HEK293T (cell line): ENCODE results near the gene RRP1B.
"Not testable (repeated sequence)": the region's sequence is repeated elsewhere in the genome, so short reads cannot be mapped to it uniquely, and the experiment has no call there.

ENCODE experiments used
- CTCF ChIA-PET: fragments of 350-600 bp; formaldehyde crosslinking; extraction: SDS; loops from one replicate; lab custom pipeline; 2021; ENCODE audit warnings: antibody characterized with exemption, inconsistent platforms; lab: Yijun Ruan, JAX
- POLR2A ChIA-PET: fragments of 350-600 bp; formaldehyde crosslinking; extraction: SDS; loops from one replicate; lab custom pipeline; 2020; ENCODE audit warnings: antibody characterized with exemption, inconsistent platforms; lab: Yijun Ruan, JAX
- DNase-seq: peaks from one replicate; pipeline ENCODE4 v3.0.0; 2012; ENCODE audit warnings: mixed read lengths; ENCODE audit errors: extremely low spot score
- ARNT ChIP-seq: fragments of 450-650 bp; IDR thresholded peaks from 2 replicates; pipeline ENCODE4 v1.6.1; 2017; ENCODE audit warnings: mild to moderate bottlenecking
- BHLHE40 ChIP-seq: fragments of 450-650 bp; IDR thresholded peaks from 2 replicates; pipeline ENCODE4 v1.6.1; 2016; ENCODE audit warnings: mild to moderate bottlenecking, moderate library complexity, borderline replicate concordance
- CTBP1 ChIP-seq: fragments of 450-650 bp; IDR thresholded peaks from 2 replicates; pipeline ENCODE4 v1.6.1; 2016; ENCODE audit warnings: borderline replicate concordance
- ELF4 ChIP-seq: fragments of 450-650 bp; IDR thresholded peaks from 2 replicates; pipeline ENCODE4 v1.6.1; 2017; ENCODE audit warnings: antibody characterized with exemption
- FOXA1 ChIP-seq: fragments of 450-650 bp; IDR thresholded peaks from 2 replicates; pipeline ENCODE4 v1.6.1; 2016; ENCODE audit warnings: mild to moderate bottlenecking
- FOXK2 ChIP-seq: fragments of 450-650 bp; IDR thresholded peaks from 2 replicates; pipeline ENCODE4 v1.6.1; 2016; ENCODE audit warnings: mild to moderate bottlenecking
- FOXM1 ChIP-seq: fragments of 450-650 bp; IDR thresholded peaks from 2 replicates; pipeline ENCODE4 v1.6.1; 2017; ENCODE audit warnings: mild to moderate bottlenecking, borderline replicate concordance
- HDGF ChIP-seq: fragments of 450-650 bp; IDR thresholded peaks from 2 replicates; pipeline ENCODE4 v1.6.1; 2017; ENCODE audit warnings: antibody characterized with exemption, borderline replicate concordance
- L3MBTL2 ChIP-seq: fragments of 450-650 bp; conservative IDR thresholded peaks from 2 replicates; pipeline ENCODE4 v1.6.1; 2016; ENCODE audit warnings: mild to moderate bottlenecking
- LEF1 ChIP-seq: fragments of 450-650 bp; IDR thresholded peaks from 2 replicates; pipeline ENCODE4 v1.6.1; 2017; ENCODE audit warnings: mild to moderate bottlenecking, borderline replicate concordance
- NFRKB ChIP-seq: fragments of 450-650 bp; IDR thresholded peaks from 2 replicates; pipeline ENCODE4 v1.6.1; 2016; ENCODE audit warnings: mild to moderate bottlenecking, moderate library complexity
- SP1 ChIP-seq: fragments of 450-650 bp; IDR thresholded peaks from 2 replicates; pipeline ENCODE4 v1.6.1; 2017
- SUZ12 ChIP-seq: fragments of 450-650 bp; IDR thresholded peaks from 2 replicates; pipeline ENCODE4 v1.6.1; 2016; ENCODE audit warnings: mild to moderate bottlenecking
- TARDBP ChIP-seq: fragments of 450-650 bp; IDR thresholded peaks from 2 replicates; pipeline ENCODE4 v1.6.1; 2016
- ZNF384 ChIP-seq: fragments of 450-650 bp; IDR thresholded peaks from 2 replicates; pipeline ENCODE4 v1.6.1; 2016
- TF ChIP-seq, protein P1 (sequence below): fragments of 450-650 bp; IDR thresholded peaks from 2 replicates; pipeline ENCODE4 v1.6.1; 2016

The RRP1B gene

DNA sequence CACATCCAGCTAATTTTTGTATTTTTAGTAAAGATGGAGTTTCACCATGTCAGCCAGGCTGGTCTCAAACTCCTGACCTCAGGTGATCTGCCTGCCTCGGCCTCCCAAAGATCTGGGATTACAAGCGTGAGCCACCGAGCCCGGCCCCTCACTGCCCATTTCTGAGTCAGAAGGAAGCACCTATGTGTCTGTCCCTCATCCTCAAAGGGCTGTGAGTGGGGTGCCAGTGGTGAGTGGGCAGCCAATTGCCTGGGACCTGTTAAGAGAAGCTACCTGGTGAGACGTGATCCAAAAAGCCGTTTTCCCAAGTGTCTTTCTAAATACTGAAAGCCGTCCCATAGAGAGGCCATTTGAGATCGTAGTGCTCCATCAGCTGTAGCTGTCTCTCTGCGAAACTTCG is 32.4 kb downstream of the RRP1B start:
- POLR2A ChIA-PET: no interaction called here
- no peak for TF ChIP-seq LEF1
- TF ChIP-seq HDGF: no peak
- TF ChIP-seq FOXA1: no peak
- no peak for TF ChIP-seq ZNF384
- no peak for TF ChIP-seq SP1
- TF ChIP-seq FOXM1: no peak
- no peak for TF ChIP-seq ELF4
- no peak for TF ChIP-seq BHLHE40
- no peak for TF ChIP-seq NFRKB
- TF ChIP-seq ARNT: no peak
- no peak for TF ChIP-seq FOXK2
- TF ChIP-seq, protein P1, sequence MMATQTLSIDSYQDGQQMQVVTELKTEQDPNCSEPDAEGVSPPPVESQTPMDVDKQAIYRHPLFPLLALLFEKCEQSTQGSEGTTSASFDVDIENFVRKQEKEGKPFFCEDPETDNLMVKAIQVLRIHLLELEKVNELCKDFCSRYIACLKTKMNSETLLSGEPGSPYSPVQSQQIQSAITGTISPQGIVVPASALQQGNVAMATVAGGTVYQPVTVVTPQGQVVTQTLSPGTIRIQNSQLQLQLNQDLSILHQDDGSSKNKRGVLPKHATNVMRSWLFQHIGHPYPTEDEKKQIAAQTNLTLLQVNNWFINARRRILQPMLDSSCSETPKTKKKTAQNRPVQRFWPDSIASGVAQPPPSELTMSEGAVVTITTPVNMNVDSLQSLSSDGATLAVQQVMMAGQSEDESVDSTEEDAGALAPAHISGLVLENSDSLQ: no peak
- TF ChIP-seq L3MBTL2: no peak
- no peak for TF ChIP-seq SUZ12
- TF ChIP-seq CTBP1: no peak
- TF ChIP-seq TARDBP: no peak

DNA sequence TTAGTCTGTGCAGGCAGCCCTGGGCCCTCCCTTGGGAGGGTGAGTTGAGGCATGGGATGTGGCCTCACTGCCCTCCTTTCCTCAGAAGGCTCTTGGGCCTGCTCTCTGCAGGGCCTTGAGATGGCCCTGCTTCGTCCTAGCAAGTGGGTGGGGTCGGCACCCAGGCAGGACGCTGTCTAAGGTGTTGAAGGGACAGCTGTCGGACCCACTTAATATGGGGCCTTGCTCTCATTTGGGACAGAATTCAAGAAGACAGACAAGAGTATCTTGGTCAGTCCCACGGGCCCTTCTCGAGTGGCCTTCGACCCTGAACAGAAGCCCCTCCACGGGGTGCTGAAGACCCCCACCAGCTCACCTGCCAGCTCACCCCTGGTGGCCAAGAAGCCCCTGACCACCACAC is 33.6 kb downstream of the RRP1B start:
- TF ChIP-seq HDGF: no peak
- no peak for DNase-seq
- CTCF ChIA-PET: no interaction called here
- POLR2A ChIA-PET: interaction anchor here (1.0 kb wide), 1 partner anchor 10 kb away, joined by 3 read pairs; no protein-coding TSS in a partner anchor

More for the DNA sequence above, 32.4 kb downstream of the RRP1B start:
- CTCF ChIA-PET: no interaction called here
- DNase-seq: no peak

DNA sequence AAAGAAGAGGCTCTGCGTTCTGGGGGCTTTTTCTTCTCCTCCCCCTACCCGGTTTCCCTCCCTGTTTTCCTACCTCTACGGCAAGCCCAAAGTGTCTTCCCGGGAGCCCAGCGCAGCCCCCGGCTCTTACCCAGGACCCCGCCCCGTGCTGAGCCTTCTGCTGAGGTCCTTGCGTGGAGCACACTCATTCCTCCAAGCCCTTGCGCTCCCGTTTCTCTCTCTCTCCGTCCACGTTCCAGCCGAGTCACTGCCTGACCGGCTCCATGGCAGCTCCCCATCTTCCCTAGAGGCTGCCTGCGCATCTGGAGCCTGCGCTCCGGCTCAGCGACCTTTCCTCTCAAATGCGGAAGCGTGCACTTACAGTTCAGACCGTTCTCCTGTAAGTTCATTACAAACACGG is 34.6 kb downstream of the RRP1B start:
- ChIA-PET POLR2A (no interaction called here), CTCF (no interaction called here)
- TF ChIP-seq L3MBTL2: no peak
- no peak for DNase-seq

DNA sequence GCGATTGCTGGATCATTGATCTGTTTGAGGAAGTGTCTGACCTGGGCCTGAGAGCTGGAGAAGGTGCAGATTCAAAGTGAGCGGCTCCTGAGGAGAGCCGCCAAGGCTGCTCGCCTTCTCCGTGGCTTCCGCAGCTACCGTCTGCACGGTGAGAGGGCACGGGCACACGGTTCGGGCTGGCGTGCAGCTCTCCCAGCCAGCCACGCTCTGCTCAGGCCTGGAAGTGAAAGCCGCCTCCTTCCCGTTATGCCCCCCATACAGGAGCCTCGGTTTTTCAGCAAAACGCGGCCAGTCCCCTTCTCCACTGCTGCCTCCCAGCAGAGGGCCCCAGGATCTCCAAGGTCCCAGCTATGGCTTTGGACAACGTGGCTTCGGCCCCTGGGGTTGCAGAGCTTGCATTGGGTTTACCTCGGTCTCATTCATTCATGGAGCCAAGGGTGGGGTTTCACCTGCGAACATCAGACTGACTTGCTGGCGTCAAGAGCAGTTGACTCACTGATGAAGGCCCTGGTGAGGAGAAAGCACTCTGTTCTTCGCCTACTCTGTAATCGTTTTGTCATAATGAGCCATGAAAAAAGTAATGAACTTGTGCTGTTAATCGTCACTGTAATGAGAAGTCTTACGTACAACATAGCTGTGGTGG is 35.2 kb downstream of the RRP1B start:
- CTCF ChIA-PET: no interaction called here
- POLR2A ChIA-PET: no interaction called here
- DNase-seq: no peak
- TF ChIP-seq ELF4 (no peak), SUZ12 (no peak), CTBP1 (no peak), FOXK2 (no peak), ZNF384 (no peak), NFRKB (no peak), FOXA1 (no peak), FOXM1 (no peak), ARNT (no peak), L3MBTL2 (no peak), TARDBP (no peak), LEF1 (no peak), HDGF (no peak), BHLHE40 (no peak), SP1 (no peak)
- TF ChIP-seq, protein P1: no peak

DNA sequence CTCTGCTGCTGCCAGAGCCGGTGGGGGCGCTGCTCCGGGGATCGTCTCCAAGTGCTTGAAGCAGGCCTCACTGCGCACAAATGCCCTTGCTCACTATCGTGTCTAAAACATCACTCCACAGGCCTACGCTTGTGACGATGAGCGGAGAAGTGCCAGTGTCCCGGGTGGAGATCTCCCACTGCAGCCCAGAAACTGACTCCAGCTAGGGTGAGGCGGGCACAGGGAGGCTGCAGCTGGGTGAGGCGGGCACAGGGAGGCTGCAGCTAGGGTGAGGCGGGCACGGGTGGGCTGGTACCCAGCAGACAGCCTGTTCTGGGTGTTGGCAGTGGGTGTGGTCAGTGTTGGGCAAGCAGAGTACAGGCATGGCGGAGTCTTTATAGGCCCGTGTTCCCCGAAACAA is 36.9 kb downstream of the RRP1B start:
- no peak for DNase-seq
- ChIA-PET CTCF (no interaction called here), POLR2A (no interaction called here)
- no peak for TF ChIP-seq BHLHE40
- no peak for TF ChIP-seq CTBP1
- TF ChIP-seq, protein P1: no peak
- TF ChIP-seq LEF1: no peak
- no peak for TF ChIP-seq L3MBTL2
- no peak for TF ChIP-seq ELF4
- no peak for TF ChIP-seq HDGF
- no peak for TF ChIP-seq FOXA1
- TF ChIP-seq ZNF384: no peak
- no peak for TF ChIP-seq FOXK2
- TF ChIP-seq SP1: no peak
- TF ChIP-seq ARNT: no peak
- no peak for TF ChIP-seq TARDBP

DNA sequence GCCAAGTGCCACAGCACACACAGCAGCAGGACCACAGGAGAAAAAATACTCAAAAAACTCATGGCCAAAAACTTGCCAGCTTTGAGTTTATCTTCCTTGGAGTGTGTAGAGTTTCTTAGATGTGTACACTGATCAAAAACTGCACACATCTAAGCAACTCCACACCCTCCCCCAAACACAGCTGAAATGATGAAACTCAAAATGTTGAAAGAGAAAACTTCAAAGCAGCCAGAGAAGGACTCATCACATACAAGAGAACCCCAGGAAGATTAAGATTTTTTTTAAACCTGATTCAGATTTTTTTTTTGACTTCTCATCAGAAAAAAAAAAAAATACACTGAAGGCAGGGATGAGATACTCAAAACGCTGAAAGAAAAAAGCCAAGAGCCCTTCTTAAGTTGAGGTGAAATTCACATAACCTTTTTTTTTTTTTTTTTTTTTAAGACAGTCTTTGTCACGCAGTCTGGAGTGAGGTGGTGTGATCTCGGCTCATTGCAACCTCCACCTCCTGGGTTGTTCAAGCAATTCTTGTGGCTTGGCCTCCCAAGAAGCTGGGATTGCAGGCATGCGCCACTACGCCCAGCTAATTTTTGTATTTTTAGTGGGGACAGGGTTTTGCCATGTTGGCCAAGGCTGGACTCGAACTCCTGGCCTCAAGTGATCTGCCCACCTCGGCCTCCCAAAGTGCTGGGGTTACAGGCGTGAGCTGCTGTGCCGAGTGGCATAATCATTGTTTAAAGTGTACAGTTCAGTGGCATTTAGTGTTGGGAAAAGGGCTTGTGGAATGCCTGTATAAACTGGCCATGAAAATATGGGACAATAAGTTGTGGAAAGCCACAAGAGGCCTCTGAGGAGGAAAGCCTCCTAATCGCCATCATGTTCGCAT is 38.6 kb downstream of the RRP1B start:
- ChIA-PET POLR2A (no interaction called here), CTCF (no interaction called here)
- DNase-seq: no peak
- no peak for TF ChIP-seq ARNT
- no peak for TF ChIP-seq TARDBP
- TF ChIP-seq NFRKB: no peak
- no peak for TF ChIP-seq SUZ12

DNA sequence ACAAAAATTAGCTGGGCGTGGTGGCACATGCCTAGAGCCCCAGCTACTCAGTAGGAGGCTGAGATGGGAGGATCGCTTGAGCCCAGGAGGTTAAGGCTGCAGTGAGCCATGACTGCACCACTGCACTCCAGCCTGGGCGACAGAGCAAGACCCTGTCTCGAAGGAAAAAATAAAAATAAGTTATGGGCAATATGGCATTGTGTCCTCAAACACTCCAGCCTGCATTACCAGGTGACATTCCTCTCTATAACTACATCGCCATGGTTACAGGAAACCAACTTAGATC is 40.1 kb downstream of the RRP1B start:
- CTCF ChIA-PET, POLR2A ChIA-PET, DNase-seq: not testable (repeated sequence)
